A673 (cell line): Measurements from ENCODE around the gene TC2N. TPM values are rescaled to one million over a fixed set of nuclear protein-coding genes. Genes with fewer than 3 reads are reported as not detected.
"Not testable (repeated sequence)": the region's sequence is repeated elsewhere in the genome, so short reads cannot be mapped to it uniquely, and the experiment has no call there.

Experiments
- BruUV-seq: library from RNA; stranded (reverse); fragments of 400-500 nt; replicated peaks from 2 replicates; lab custom pipeline; 2021; lab: Mats Ljungman, UMichigan
- CTCF ChIA-PET: fragments of 300-600 bp; sonication (Branson Sonifier 250); formaldehyde crosslinking; loops from one replicate; lab custom pipeline; 2022; ENCODE audit warnings: antibody characterized with exemption; lab: Charles Lee
- POLR2A ChIA-PET: fragments of 300-600 bp; sonication (Branson Sonifier 250); formaldehyde crosslinking; loops from one replicate; lab custom pipeline; 2022; ENCODE audit warnings: antibody characterized with exemption; ENCODE audit not compliant: low non-redundant PET; lab: Charles Lee
- DNase-seq: peaks from one replicate; pipeline ENCODE4 v3.0.0-alpha.2; 2015; ENCODE audit warnings: low spot score
- H3K27ac ChIP-seq: fragments of 200-600 bp; sonication (generic); 2 replicates; pipeline ENCODE4 v1.5.1; 2016; ENCODE audit warnings: mixed run types, low read depth, mild to moderate bottlenecking, mixed read lengths, antibody characterized with exemption, low read length; ENCODE audit not compliant: poor library complexity, severe bottlenecking
- H3K27me3 ChIP-seq: fragments of 200-600 bp; sonication (generic); replicated peaks from 2 replicates; pipeline ENCODE4 v1.6.1; 2017; ENCODE audit warnings: mixed run types, low read depth, mild to moderate bottlenecking, mixed read lengths, antibody characterized with exemption, low read length; ENCODE audit not compliant: insufficient read depth, poor library complexity
- H3K36me3 ChIP-seq: fragments of 200-600 bp; sonication (generic); 2 replicates; pipeline ENCODE4 v1.6.1; 2016; ENCODE audit warnings: mixed run types, mild to moderate bottlenecking, mixed read lengths, antibody characterized with exemption, low read length; ENCODE audit not compliant: insufficient read depth, poor library complexity, severe bottlenecking
- H3K4me1 ChIP-seq: fragments of 200-600 bp; sonication (generic); 2 replicates; pipeline ENCODE4 v1.6.1; 2017; ENCODE audit warnings: mixed run types, mild to moderate bottlenecking, mixed read lengths, antibody characterized with exemption, low read length; ENCODE audit not compliant: insufficient read depth, poor library complexity, severe bottlenecking
- H3K4me3 ChIP-seq: fragments of 200-600 bp; sonication (generic); 2 replicates; pipeline ENCODE4 v1.5.1; 2016; ENCODE audit warnings: low read depth, mixed run types, mild to moderate bottlenecking, mixed read lengths, low read length; ENCODE audit not compliant: poor library complexity, severe bottlenecking
- H3K9me3 ChIP-seq: fragments of 200-600 bp; sonication (generic); 2 replicates; pipeline ENCODE4 v1.6.1; 2016; ENCODE audit warnings: mixed run types, low read depth, mild to moderate bottlenecking, mixed read lengths, antibody characterized with exemption, low read length; ENCODE audit not compliant: poor library complexity, severe bottlenecking
- CTCF ChIP-seq: fragments of 300-800, 200-600 bp; sonication (generic); conservative IDR thresholded peaks from 2 replicates; pipeline ENCODE4 v1.5.1; 2017; ENCODE audit warnings: low read depth, mild to moderate bottlenecking, antibody characterized with exemption, low read length, moderate library complexity, mixed read lengths
- EZH2 ChIP-seq: fragments of 200-600 bp; sonication (generic); IDR thresholded peaks from 2 replicates; pipeline ENCODE4 v1.6.1; 2017; ENCODE audit warnings: borderline replicate concordance, low read depth, mild to moderate bottlenecking, mixed read lengths, antibody characterized with exemption, low read length; ENCODE audit not compliant: poor library complexity, severe bottlenecking
- intact Hi-C: fragments of 100-400 bp; cut with micrococcal nuclease; formaldehyde crosslinking; loops from one replicate; pipeline ENCODE4 v1.10.0; 2022; ENCODE audit not compliant: unreplicated experiment
- total RNA-seq: library from RNA; stranded (reverse); gene quantifications from 2 replicates; pipeline ENCODE4 v1.2.3, GENCODE V29; 2021

TC2N gene
- total RNA-seq, 1 experiment from 2014 or later = 0.45 TPM

- H3K9me3 ChIP-seq = no peaks in the 10 kb centered on the region
- intact Hi-C loops = no loop called here
- no peaks in the 10 kb centered on the region for H3K4me1 ChIP-seq
- no TSS peak for BruUV-seq
- H3K27me3 ChIP-seq = peaks cover 11% of the 10 kb centered on the region
- no peak for DNase-seq
- ChIA-PET CTCF (no interaction called here), POLR2A (no interaction called here)
- no peak overlapping the region for H3K27ac ChIP-seq
- TF ChIP-seq EZH2 (no peak), CTCF (no peak)
- no peak overlapping the region for H3K4me3 ChIP-seq
- H3K36me3 ChIP-seq = no peaks in the 10 kb centered on the region
Observed at GRCh38 chr14:91744068-91744480, 123.3 kb downstream of the TC2N start.

GRCh38 chr14:91743305-91743653 lies 124.1 kb downstream of the TC2N start:
- H3K27ac ChIP-seq = no peak overlapping the region
- no peak for TF ChIP-seq EZH2
- TF ChIP-seq CTCF = no peak
- DNase-seq = no peak
- no TSS peak for BruUV-seq
- no peaks in the 10 kb centered on the region for H3K9me3 ChIP-seq
- ChIA-PET POLR2A (no interaction called here), CTCF (no interaction called here)
- H3K4me1 ChIP-seq = no peaks in the 10 kb centered on the region
- no peak overlapping the region for H3K4me3 ChIP-seq
- H3K27me3 ChIP-seq = peaks cover 18% of the 10 kb centered on the region
- intact Hi-C loops = no loop called here
- no peaks in the 10 kb centered on the region for H3K36me3 ChIP-seq

- ChIA-PET POLR2A (no interaction called here), CTCF (no interaction called here)
- no peak for DNase-seq
- no TSS peak for BruUV-seq
- TF ChIP-seq CTCF (no peak), EZH2 (no peak)
- Histone ChIP-seq H3K36me3 (no peaks in the 10 kb centered on the region), H3K27ac (no peak overlapping the region), H3K9me3 (no peaks in the 10 kb centered on the region), H3K4me1 (no peaks in the 10 kb centered on the region), H3K4me3 (no peak overlapping the region), H3K27me3 (peaks cover 14% of the 10 kb centered on the region)
- intact Hi-C loops = no loop called here
Observed at GRCh38 chr14:91742621-91743304, 124.6 kb downstream of the TC2N start.

GRCh38 chr14:91739867-91740266 lies 127.5 kb downstream of the TC2N start:
- H3K36me3 ChIP-seq, H3K27ac ChIP-seq, intact Hi-C loops, H3K9me3 ChIP-seq, H3K4me1 ChIP-seq, DNase-seq, POLR2A ChIA-PET, H3K4me3 ChIP-seq, CTCF ChIA-PET, BruUV-seq: not testable (repeated sequence)
- peaks cover 15% of the 10 kb centered on the region for H3K27me3 ChIP-seq
